Body of pancreas (tissue), 4 donors: Measurements from ENCODE around the gene MAP7D1. TPM values are rescaled to one million over a fixed set of nuclear protein-coding genes. Genes with fewer than 3 reads are reported as not detected.

Source experiments
- ATAC-seq: fragments of 150-250 bp; one replicate; pipeline ENCODE4 v1.9.1; 2016
- DNase-seq, 4 donors: peaks; one replicate each; pipeline ENCODE4 v3.0.0-alpha.2; 2019
- H3K27ac ChIP-seq, 4 donors: fragments of 200-600 bp; sonication (generic); 1 replicate in 3 of 4; 2 replicates in 1 of 4; pipeline versions ENCODE4 v1.5.1 to v1.6.1; 2016 to 2019; ENCODE audit warnings: mild to moderate bottlenecking in 1 of 4, mixed read lengths in 1 of 4, moderate library complexity in 1 of 4
- H3K27me3 ChIP-seq, 2 donors: fragments of 200-600 bp; sonication (generic); one replicate each; pipeline ENCODE4 v1.6.0; 2016; ENCODE audit warnings: mild to moderate bottlenecking in 1 of 2
- H3K36me3 ChIP-seq, 2 donors: fragments of 200-600 bp; sonication (generic); replicated peaks in 1 of 2; 2 replicates each; pipeline ENCODE4 v1.5.1; 2016; ENCODE audit warnings: low read depth in 2 of 2; ENCODE audit not compliant: insufficient read depth in 1 of 2
- H3K4me1 ChIP-seq: fragments of 200-600 bp; sonication (generic); one replicate; pipeline ENCODE4 v1.6.0; 2016
- H3K4me3 ChIP-seq, 2 donors: fragments of 200-600 bp; sonication (generic); 1 replicate in 1 of 2; 2 replicates in 1 of 2; pipeline ENCODE4 v1.5.1; 2016 to 2019
- H3K9me3 ChIP-seq, 3 donors: fragments of 200-600 bp; sonication (generic); 1 replicate in 2 of 3; 2 replicates in 1 of 3; pipeline ENCODE4 v1.5.1; 2016
- POLR2A ChIP-seq, 3 donors: fragments of 450-650 bp; IDR thresholded peaks; one replicate each; pipeline ENCODE4 v1.6.1; 2016; ENCODE audit warnings: antibody characterized with exemption in 3 of 3, mild to moderate bottlenecking in 2 of 3
- WGBS, 2 donors: methylation state at CpG; one replicate each; pipeline ENCODE4 v1.1.5; 2017; 5-methylcytosine and 5-hydroxymethylcytosine counted together
- intact Hi-C: fragments of 100-400 bp; cut with DNase I; formaldehyde crosslinking; loops from one replicate; pipeline ENCODE4 v1.15.1; 2023
- total RNA-seq, 2 donors: library from RNA; depleted of rRNA; stranded (reverse); fragments of >200 nt; gene quantifications; one replicate each; pipeline ENCODE4 v1.1.0, GENCODE V29; 2016
- TF ChIP-seq, protein P1 (sequence below), 7 experiments: fragments of 450-650 bp in 4 of 7; fragments of 200-600 bp in 3 of 7; sonication (generic) in 3 of 7; IDR thresholded peaks; one replicate each; pipeline ENCODE4 v1.5.1; 2016 to 2019; ENCODE audit warnings: antibody characterized with exemption in 7 of 7

Gene MAP7D1
- total RNA-seq, 2 donors from 2014 or later = 32.9 to 97.2 TPM

DNA sequence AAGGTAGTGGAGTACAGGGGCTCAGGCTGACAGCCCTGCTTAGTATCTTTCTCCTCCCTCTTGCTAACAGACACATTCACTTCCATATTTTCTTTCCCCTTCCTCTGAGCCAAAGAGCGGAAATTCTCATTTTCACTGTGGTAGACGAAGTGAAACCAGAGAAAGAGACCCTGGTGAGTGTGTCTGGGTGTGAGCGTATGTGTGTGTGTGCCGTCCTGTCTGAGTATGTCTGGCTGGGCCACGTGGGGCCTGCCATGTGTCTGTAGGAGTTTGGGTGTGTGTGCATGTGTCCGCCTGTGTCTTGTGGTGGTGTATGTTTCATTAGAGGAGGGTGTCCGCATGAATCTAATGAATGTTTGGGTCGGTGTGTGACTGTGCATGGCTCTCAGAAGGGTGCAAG is 32.6 kb upstream of the MAP7D1 start:
- ATAC-seq = no peak
- Histone ChIP-seq H3K9me3 (no peaks in the 10 kb centered on the region), H3K4me1 (peaks cover 5% of the 10 kb centered on the region), H3K27ac (peak overlapping the region in 1 of 4 donors; percentile 44), H3K4me3 (no peak overlapping the region), H3K36me3 (no peaks in the 10 kb centered on the region), H3K27me3 (peaks cover 0 to 9% of the 10 kb centered on the region in 2 donors)
- no peak for TF ChIP-seq POLR2A (IDR thresholded peaks at IDR 0.05)
- peak in 1 of 4 donors; percentile 48 for DNase-seq
- 55 to 61% methylated on average over 8 of the region's 8 CpGs for WGBS, 2 donors
- intact Hi-C loops = no loop called here

DNA sequence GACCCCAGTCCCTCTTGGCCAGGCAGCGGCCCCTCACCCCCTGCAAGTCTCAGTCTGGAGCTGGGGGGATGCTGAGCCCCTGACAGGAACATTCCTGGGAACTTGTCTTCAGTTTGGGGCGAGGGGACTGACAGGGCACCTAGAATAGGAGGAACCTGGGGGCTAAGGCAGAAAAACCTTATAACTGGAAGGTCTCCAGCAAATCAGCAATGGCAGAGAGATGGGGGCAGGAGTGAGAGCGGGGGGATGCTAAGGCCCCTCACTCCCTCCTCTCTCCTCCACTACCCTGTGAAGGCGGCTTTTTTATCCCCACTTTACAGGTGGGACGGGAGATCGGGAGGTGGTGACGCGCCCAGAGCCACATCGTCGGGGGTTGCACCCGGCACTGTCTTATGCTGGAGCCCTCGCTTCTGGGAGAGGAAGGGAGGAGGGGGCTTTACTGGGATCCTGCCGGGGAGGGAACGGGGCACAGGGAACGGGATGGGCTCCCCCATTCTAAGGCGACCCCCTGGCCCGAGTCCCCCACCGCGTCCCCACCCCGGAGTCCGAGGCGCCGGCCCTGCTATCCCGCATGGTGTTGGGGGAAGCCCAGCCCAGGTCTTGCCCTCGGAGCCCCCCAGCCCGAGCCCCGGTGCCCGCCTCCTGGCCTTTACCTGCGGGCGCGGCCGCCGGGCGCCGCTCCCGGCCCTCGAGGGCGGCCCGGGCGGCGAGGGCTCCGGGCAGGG is 31.4 kb upstream of the MAP7D1 start:
- WGBS, 2 donors = 36 to 64% methylated on average over 12 to 22 of the region's 42 CpGs
- ATAC-seq (no peak), DNase-seq (no peak)
- Histone ChIP-seq H3K27ac (no peak overlapping the region), H3K4me1 (peaks cover 5% of the 10 kb centered on the region), H3K9me3 (no peaks in the 10 kb centered on the region), H3K4me3 (no peak overlapping the region), H3K27me3 (peaks cover 0 to 9% of the 10 kb centered on the region in 2 donors), H3K36me3 (no peaks in the 10 kb centered on the region)
- TF ChIP-seq, protein P1, sequence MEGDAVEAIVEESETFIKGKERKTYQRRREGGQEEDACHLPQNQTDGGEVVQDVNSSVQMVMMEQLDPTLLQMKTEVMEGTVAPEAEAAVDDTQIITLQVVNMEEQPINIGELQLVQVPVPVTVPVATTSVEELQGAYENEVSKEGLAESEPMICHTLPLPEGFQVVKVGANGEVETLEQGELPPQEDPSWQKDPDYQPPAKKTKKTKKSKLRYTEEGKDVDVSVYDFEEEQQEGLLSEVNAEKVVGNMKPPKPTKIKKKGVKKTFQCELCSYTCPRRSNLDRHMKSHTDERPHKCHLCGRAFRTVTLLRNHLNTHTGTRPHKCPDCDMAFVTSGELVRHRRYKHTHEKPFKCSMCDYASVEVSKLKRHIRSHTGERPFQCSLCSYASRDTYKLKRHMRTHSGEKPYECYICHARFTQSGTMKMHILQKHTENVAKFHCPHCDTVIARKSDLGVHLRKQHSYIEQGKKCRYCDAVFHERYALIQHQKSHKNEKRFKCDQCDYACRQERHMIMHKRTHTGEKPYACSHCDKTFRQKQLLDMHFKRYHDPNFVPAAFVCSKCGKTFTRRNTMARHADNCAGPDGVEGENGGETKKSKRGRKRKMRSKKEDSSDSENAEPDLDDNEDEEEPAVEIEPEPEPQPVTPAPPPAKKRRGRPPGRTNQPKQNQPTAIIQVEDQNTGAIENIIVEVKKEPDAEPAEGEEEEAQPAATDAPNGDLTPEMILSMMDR (IDR thresholded peaks at IDR 0.05) = no peak
- no peak for TF ChIP-seq POLR2A (IDR thresholded peaks at IDR 0.05)
- intact Hi-C loops = no loop called here

DNA sequence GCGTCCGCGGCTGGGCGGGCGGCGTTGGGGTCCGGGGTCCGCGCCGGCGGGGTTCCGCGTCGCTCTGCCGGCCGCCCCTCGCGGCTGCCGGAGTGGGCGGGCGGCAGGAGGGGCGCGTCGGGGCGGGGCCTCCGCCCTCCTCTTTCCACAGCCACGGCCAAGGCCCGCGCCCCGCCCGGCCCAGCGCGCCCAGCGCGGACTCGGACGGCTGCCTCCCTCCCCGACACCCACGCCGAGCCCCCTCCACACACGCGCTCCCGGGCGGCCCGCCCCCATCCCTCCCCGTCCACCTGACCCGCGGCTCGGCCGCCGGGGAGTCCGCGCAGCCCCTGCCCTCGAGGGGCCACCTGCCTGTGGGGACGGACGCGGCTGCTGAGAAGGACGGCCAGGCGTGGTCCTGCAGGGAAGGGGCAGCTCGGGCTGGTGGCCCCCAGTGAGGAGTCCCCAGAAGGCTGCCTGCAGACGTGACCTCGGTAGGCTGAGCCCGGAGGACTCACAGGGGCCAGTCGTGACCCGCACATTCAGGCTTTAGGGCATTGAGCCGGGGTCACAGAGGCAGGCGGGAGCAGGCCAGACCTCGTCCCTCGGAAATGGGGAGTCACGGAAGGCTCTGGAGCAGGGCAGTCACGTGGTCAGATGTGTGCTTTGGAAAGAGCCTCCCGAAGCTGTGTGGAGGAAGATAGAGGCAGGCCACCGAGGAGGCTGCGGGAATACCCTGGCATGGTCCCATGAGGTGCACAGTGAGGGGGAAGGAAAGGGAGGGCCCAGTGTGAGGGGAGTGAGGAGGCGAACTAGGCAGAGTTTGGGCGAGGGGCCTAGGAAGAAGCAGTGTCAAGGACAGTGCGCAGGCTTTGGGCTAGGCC is 30.6 kb upstream of the MAP7D1 start, which contains the start of gene COL8A2:
Gene COL8A2 (minus strand): TSS at position 94 of the 863 bp plus-strand sequence. CDS start 24,980 bp downstream, outside the sequence.
- ATAC-seq = peak; percentile 46
- WGBS, 2 donors = 17 to 62% methylated on average over 8 to 66 of the region's 77 CpGs
- Histone ChIP-seq H3K36me3 (no peaks in the 10 kb centered on the region), H3K4me1 (peaks cover 5% of the 10 kb centered on the region), H3K4me3 (no peak within 1 kb of the TSS), H3K27ac (no peak within 1 kb of the TSS), H3K27me3 (peaks cover 0 to 9% of the 10 kb centered on the region in 2 donors), H3K9me3 (no peaks in the 10 kb centered on the region)
- peak in 1 of 4 donors; percentile 20 for DNase-seq
- intact Hi-C loops = no loop called here
- no peak for TF ChIP-seq POLR2A (IDR thresholded peaks at IDR 0.05)
- TF ChIP-seq, protein P1 (IDR thresholded peaks at IDR 0.05) = no peak

DNA sequence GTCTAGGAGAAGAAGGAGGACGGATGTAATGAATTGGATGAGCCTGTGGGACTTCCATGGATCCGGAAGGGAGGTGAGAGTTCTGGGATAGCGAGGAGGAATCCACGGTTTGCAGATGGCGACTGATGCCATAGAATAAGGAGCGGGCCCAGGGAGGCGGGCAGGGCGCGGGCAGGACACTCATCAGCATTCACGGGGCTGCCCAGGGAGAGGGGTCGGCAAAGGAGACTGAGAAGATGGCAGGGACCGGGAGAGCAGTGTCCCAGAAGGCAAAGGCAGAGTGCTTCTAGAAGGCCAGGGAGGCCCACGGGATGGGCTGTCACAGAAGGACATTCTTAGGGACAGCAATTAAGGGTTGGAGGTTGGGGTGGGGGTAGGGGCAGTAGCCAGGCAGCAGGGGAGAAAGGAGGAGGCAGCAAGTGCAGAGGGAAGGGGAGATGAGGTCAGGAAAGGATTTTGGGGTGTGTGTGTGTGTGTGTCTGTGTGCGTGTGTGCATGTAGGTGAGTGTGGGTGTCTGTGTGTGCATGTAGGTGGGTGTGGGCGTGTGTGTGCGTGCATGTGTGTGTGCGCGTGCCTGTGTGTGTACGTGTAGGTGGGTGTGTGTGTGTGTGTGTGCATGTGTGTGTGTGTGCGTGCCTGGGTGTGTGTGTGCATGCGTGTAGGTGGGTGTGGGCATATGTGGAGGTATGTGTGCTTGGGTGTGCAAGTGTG is 29.8 kb upstream of the MAP7D1 start:
- Histone ChIP-seq H3K4me3 (no peak overlapping the region), H3K27ac (no peak overlapping the region), H3K4me1 (peaks cover 5% of the 10 kb centered on the region), H3K27me3 (peaks cover 0 to 9% of the 10 kb centered on the region in 2 donors), H3K9me3 (no peaks in the 10 kb centered on the region), H3K36me3 (no peaks in the 10 kb centered on the region)
- intact Hi-C loops = no loop called here
- WGBS, 2 donors = 78 to 80% methylated on average over 21 of the region's 21 CpGs
- DNase-seq (no peak), ATAC-seq (no peak)
- TF ChIP-seq, protein P1 (IDR thresholded peaks at IDR 0.05) = no peak
- TF ChIP-seq POLR2A (IDR thresholded peaks at IDR 0.05) = no peak
